Trophoblast cell (in vitro differentiated cells and primary cell): Measurements from ENCODE around the gene C19orf85.
A peak's percentile ranks its signal among the peaks of the same experiment; 100 is the strongest.

Experiments used
- DNase-seq, 2 donors: peaks; one replicate each; pipeline ENCODE4 v3.0.0-alpha.2; 2016
- H2AFZ ChIP-seq: 2 replicates; pipeline ENCODE4 v1.6.1; 2013; ENCODE audit warnings: low read length, moderate library complexity, mild to moderate bottlenecking; ENCODE audit not compliant: insufficient read depth, poor library complexity
- H2AK5ac ChIP-seq: 2 replicates; pipeline ENCODE4 v1.6.1; 2013; ENCODE audit warnings: mild to moderate bottlenecking, low read length
- H2BK120ac ChIP-seq: 2 replicates; pipeline ENCODE4 v1.6.1; 2013; ENCODE audit warnings: low read length, mild to moderate bottlenecking, moderate library complexity; ENCODE audit not compliant: insufficient read depth, poor library complexity
- H2BK12ac ChIP-seq: 2 replicates; pipeline ENCODE4 v1.6.1; 2013; ENCODE audit warnings: mild to moderate bottlenecking, low read length, moderate library complexity
- H2BK5ac ChIP-seq: 2 replicates; pipeline ENCODE4 v1.6.1; 2013; ENCODE audit warnings: low read length, low read depth, moderate library complexity, mild to moderate bottlenecking; ENCODE audit not compliant: poor library complexity
- H3K14ac ChIP-seq: 2 replicates; pipeline ENCODE4 v1.6.1; 2013; ENCODE audit warnings: mild to moderate bottlenecking, low read length
- H3K18ac ChIP-seq: 2 replicates; pipeline ENCODE4 v1.6.1; 2013; ENCODE audit warnings: mild to moderate bottlenecking, low read length
- H3K23ac ChIP-seq: 2 replicates; pipeline ENCODE4 v1.6.1; 2013; ENCODE audit warnings: low read length
- H3K27ac ChIP-seq: 2 replicates; pipeline ENCODE4 v1.5.1; 2013; ENCODE audit warnings: low read depth, mild to moderate bottlenecking, inconsistent platforms, low read length, moderate library complexity
- H3K27me3 ChIP-seq: 2 replicates; pipeline ENCODE4 v1.6.1; 2013; ENCODE audit warnings: inconsistent platforms, mild to moderate bottlenecking, low read length, moderate library complexity; ENCODE audit not compliant: insufficient read depth
- H3K36me3 ChIP-seq, 2 experiments: 1 replicate in 1 of 2; 2 replicates in 1 of 2; pipeline ENCODE4 v1.6.1; 2013; ENCODE audit warnings: low read length in 2 of 2, mild to moderate bottlenecking in 2 of 2, moderate library complexity in 1 of 2; ENCODE audit not compliant: insufficient read depth in 2 of 2, control insufficient read depth in 1 of 2
- H3K4ac ChIP-seq: 2 replicates; pipeline ENCODE4 v1.6.1; 2013; ENCODE audit warnings: low read depth, mild to moderate bottlenecking, low read length, moderate library complexity
- H3K4me1 ChIP-seq, 2 experiments: 1 replicate in 1 of 2; 2 replicates in 1 of 2; pipeline ENCODE4 v1.6.1; 2013; ENCODE audit warnings: low read length in 2 of 2, mild to moderate bottlenecking in 2 of 2, moderate library complexity in 1 of 2; ENCODE audit not compliant: insufficient read depth in 2 of 2, control insufficient read depth in 1 of 2
- H3K4me2 ChIP-seq: 2 replicates; pipeline ENCODE4 v1.6.1; 2013; ENCODE audit warnings: inconsistent platforms, mild to moderate bottlenecking, low read length, moderate library complexity
- H3K4me3 ChIP-seq: 2 replicates; pipeline ENCODE4 v1.5.1; 2013; ENCODE audit warnings: mild to moderate bottlenecking, low read depth, low read length, inconsistent platforms
- H3K79me1 ChIP-seq: one replicate; pipeline ENCODE4 v1.6.1; 2013; ENCODE audit warnings: low read length
- H3K79me2 ChIP-seq: 2 replicates; pipeline ENCODE4 v1.6.1; 2013; ENCODE audit warnings: low read length, mild to moderate bottlenecking; ENCODE audit not compliant: control insufficient read depth, insufficient read depth, poor library complexity
- H3K9ac ChIP-seq: 2 replicates; pipeline ENCODE4 v1.6.1; 2013; ENCODE audit warnings: mild to moderate bottlenecking, low read length
- H3K9me3 ChIP-seq: 2 replicates; pipeline ENCODE4 v1.6.1; 2013; ENCODE audit warnings: low read depth, mild to moderate bottlenecking, control low read depth, inconsistent platforms, low read length; ENCODE audit not compliant: insufficient read depth
- H4K12ac ChIP-seq: 2 replicates; pipeline ENCODE4 v1.6.1; 2013; ENCODE audit warnings: low read depth, mild to moderate bottlenecking, low read length, moderate library complexity
- H4K8ac ChIP-seq: 2 replicates; pipeline ENCODE4 v1.6.1; 2013; ENCODE audit warnings: low read depth, mild to moderate bottlenecking, low read length, moderate library complexity
- H4K91ac ChIP-seq: one replicate; pipeline ENCODE4 v1.6.1; 2013; ENCODE audit warnings: low read depth, mild to moderate bottlenecking, low read length, moderate library complexity
- WGBS: extraction: QIAGEN DNeasy Blood & Tissue Kit; methylation state at CpG from one replicate; pipeline ENCODE4 v1.1.7; 2013; ENCODE audit warnings: missing lambda C conversion rate; ENCODE audit not compliant: insufficient read length, insufficient coverage; ENCODE audit errors: extremely low coverage; 5-methylcytosine and 5-hydroxymethylcytosine counted together

Gene C19orf85

GRCh38 chr19:55435020-55435419, 29.5 kb downstream of the C19orf85 start:
- no peak overlapping the region for H2BK120ac ChIP-seq
- H3K18ac ChIP-seq = no peak overlapping the region
- no peak overlapping the region for H4K12ac ChIP-seq
- H3K4me3 ChIP-seq = peak overlapping the region; percentile 57
- no peaks in the 10 kb centered on the region for H3K36me3 ChIP-seq
- no peak overlapping the region for H4K8ac ChIP-seq
- no peak for DNase-seq
- H3K4ac ChIP-seq = no peak overlapping the region
- peaks cover 28% of the 10 kb centered on the region for H3K9me3 ChIP-seq
- H3K79me2 ChIP-seq = no peaks in the 10 kb centered on the region
- no peak overlapping the region for H3K27ac ChIP-seq
- 100% methylated on average over 4 of the region's 4 CpGs for WGBS
- H3K23ac ChIP-seq = no peak overlapping the region
- H2BK5ac ChIP-seq = no peak overlapping the region
- peaks cover 9% of the 10 kb centered on the region for H3K27me3 ChIP-seq
- H2BK12ac ChIP-seq = no peak overlapping the region
- H3K79me1 ChIP-seq = no peaks in the 10 kb centered on the region
- H3K14ac ChIP-seq = no peak overlapping the region
- no peak overlapping the region for H2AK5ac ChIP-seq
- H2AFZ ChIP-seq = no peak overlapping the region
- H3K4me2 ChIP-seq = no peak overlapping the region
- no peak overlapping the region for H4K91ac ChIP-seq
- H3K9ac ChIP-seq = no peak overlapping the region
- no peaks in the 10 kb centered on the region for H3K4me1 ChIP-seq

- Histone ChIP-seq H3K9me3 (peaks cover 29% of the 10 kb centered on the region), H3K4me3 (peak overlapping the region; percentile 27), H3K4me2 (no peak overlapping the region), H3K14ac (no peak overlapping the region), H2BK12ac (no peak overlapping the region), H3K27me3 (peaks cover 6% of the 10 kb centered on the region), H2AK5ac (no peak overlapping the region), H2AFZ (no peak overlapping the region), H3K9ac (no peak overlapping the region), H3K36me3 (no peaks in the 10 kb centered on the region), H4K12ac (no peak overlapping the region), H3K4me1 (no peaks in the 10 kb centered on the region), H3K23ac (no peak overlapping the region), H3K18ac (no peak overlapping the region), H3K79me1 (no peaks in the 10 kb centered on the region), H4K8ac (no peak overlapping the region), H2BK5ac (no peak overlapping the region), H3K4ac (no peak overlapping the region), H3K79me2 (no peaks in the 10 kb centered on the region), H4K91ac (no peak overlapping the region), H3K27ac (no peak overlapping the region), H2BK120ac (no peak overlapping the region)
- WGBS = 100% methylated on average over 1 of the region's 4 CpGs
- no peak for DNase-seq
Observed at GRCh38 chr19:55434356-55434919, 30.1 kb downstream of the C19orf85 start.

GRCh38 chr19:55433292-55433691, 31.3 kb downstream of the C19orf85 start:
- Histone ChIP-seq H3K79me1 (no peaks in the 10 kb centered on the region), H3K27me3 (no peaks in the 10 kb centered on the region), H2BK120ac (no peak overlapping the region), H3K14ac (no peak overlapping the region), H3K4me2 (no peak overlapping the region), H2AK5ac (no peak overlapping the region), H3K18ac (no peak overlapping the region), H2BK12ac (no peak overlapping the region), H4K12ac (no peak overlapping the region), H4K91ac (no peak overlapping the region), H3K4me1 (no peaks in the 10 kb centered on the region), H3K23ac (no peak overlapping the region), H3K9me3 (peaks cover 24% of the 10 kb centered on the region), H2BK5ac (no peak overlapping the region), H3K4ac (no peak overlapping the region), H3K36me3 (no peaks in the 10 kb centered on the region), H2AFZ (no peak overlapping the region), H3K9ac (no peak overlapping the region), H3K79me2 (no peaks in the 10 kb centered on the region), H3K4me3 (no peak overlapping the region), H3K27ac (no peak overlapping the region), H4K8ac (no peak overlapping the region)
- WGBS = no CpG with 5 or more reads among the region's 48 CpGs
- no peak for DNase-seq

- Histone ChIP-seq H3K4ac (no peak overlapping the region), H3K27ac (no peak overlapping the region), H2BK5ac (no peak overlapping the region), H4K8ac (no peak overlapping the region), H2AFZ (no peak overlapping the region), H2BK120ac (no peak overlapping the region), H3K14ac (no peak overlapping the region), H2BK12ac (no peak overlapping the region), H2AK5ac (no peak overlapping the region), H3K36me3 (no peaks in the 10 kb centered on the region), H3K79me2 (no peaks in the 10 kb centered on the region), H3K79me1 (no peaks in the 10 kb centered on the region), H3K23ac (no peak overlapping the region), H3K27me3 (no peaks in the 10 kb centered on the region), H3K4me1 (no peaks in the 10 kb centered on the region), H3K9me3 (peaks cover 24% of the 10 kb centered on the region), H3K4me3 (no peak overlapping the region), H3K4me2 (no peak overlapping the region), H4K91ac (no peak overlapping the region), H4K12ac (no peak overlapping the region), H3K9ac (no peak overlapping the region), H3K18ac (no peak overlapping the region)
- WGBS = no CpG with 5 or more reads among the region's 14 CpGs
- peak; percentile 15 to 57 for DNase-seq
Observed at GRCh38 chr19:55432241-55432959, 32.2 kb downstream of the C19orf85 start.
